Activated T-cell treated with anti-CD3 and anti-CD28 coated beads, Interleukin-2, amount 50 U/mL, for 24 hours (primary cell): ENCODE data around the gene ADH1C.

Experiments
- DNase-seq: peaks from one replicate; pipeline ENCODE4 v3.0.0-alpha.2; 2020
- H3K27ac Mint-ChIP-seq: 2 replicates; pipeline ENCODE4 v1.8.0; 2020; ENCODE audit warnings: mild to moderate bottlenecking, mixed read lengths
- H3K27me3 Mint-ChIP-seq: 2 replicates; pipeline ENCODE4 v1.8.0; 2020; ENCODE audit warnings: mixed read lengths
- H3K36me3 Mint-ChIP-seq: 2 replicates; pipeline ENCODE4 v1.8.0; 2020; ENCODE audit warnings: low read depth, mixed read lengths
- H3K4me1 Mint-ChIP-seq: 2 replicates; pipeline ENCODE4 v1.8.0; 2020; ENCODE audit warnings: low read depth, mixed read lengths
- H3K4me3 Mint-ChIP-seq: 2 replicates; pipeline ENCODE4 v1.8.0; 2020; ENCODE audit warnings: mild to moderate bottlenecking, moderate library complexity, mixed read lengths
- H3K9me3 Mint-ChIP-seq: 2 replicates; pipeline ENCODE4 v1.8.0; 2020; ENCODE audit warnings: mixed read lengths

ADH1C gene

GRCh38 chr4:99301376-99302164, 51.0 kb downstream of the ADH1C start:
- H3K36me3 Mint-ChIP-seq, result no peaks in the 10 kb centered on the region
- H3K27ac Mint-ChIP-seq, result no peak overlapping the region
- H3K4me1 Mint-ChIP-seq, result no peaks in the 10 kb centered on the region
- no peak overlapping the region for H3K4me3 Mint-ChIP-seq
- peaks cover 8% of the 10 kb centered on the region for H3K27me3 Mint-ChIP-seq
- DNase-seq, result no peak
- H3K9me3 Mint-ChIP-seq, result peaks cover 18% of the 10 kb centered on the region

- Mint-ChIP-seq H3K27ac (no peak overlapping the region), H3K4me3 (no peak overlapping the region), H3K4me1 (no peaks in the 10 kb centered on the region), H3K9me3 (peaks cover 24% of the 10 kb centered on the region), H3K27me3 (peaks cover 5% of the 10 kb centered on the region), H3K36me3 (no peaks in the 10 kb centered on the region)
- DNase-seq, result no peak
These were observed 51.6 kb downstream of the ADH1C start for GRCh38 chr4:99300934-99301333.

- peaks cover 27% of the 10 kb centered on the region for H3K9me3 Mint-ChIP-seq
- no peaks in the 10 kb centered on the region for H3K4me1 Mint-ChIP-seq
- no peak overlapping the region for H3K4me3 Mint-ChIP-seq
- H3K27ac Mint-ChIP-seq, result no peak overlapping the region
- no peaks in the 10 kb centered on the region for H3K36me3 Mint-ChIP-seq
- no peak for DNase-seq
- H3K27me3 Mint-ChIP-seq, result peaks cover 6% of the 10 kb centered on the region
These were observed 59.2 kb downstream of the ADH1C start for GRCh38 chr4:99293357-99293756.

GRCh38 chr4:99290848-99291786, 61.4 kb downstream of the ADH1C start, which contains the start of gene ADH1A:
ADH1A (minus strand) TSS chr4:99290985; CDS start chr4:99290914, 71 bp downstream.
- Mint-ChIP-seq H3K9me3 (peaks cover 13% of the 10 kb centered on the region), H3K4me3 (no peak within 1 kb of the TSS), H3K4me1 (no peaks in the 10 kb centered on the region), H3K36me3 (no peaks in the 10 kb centered on the region), H3K27me3 (peaks cover 8% of the 10 kb centered on the region), H3K27ac (no peak within 1 kb of the TSS)
- DNase-seq, result no peak
